HepG2 (cell line): Measurements from ENCODE around the gene IFIT2. TPM values are rescaled to one million over a fixed set of nuclear protein-coding genes. Genes with fewer than 3 reads are reported as not detected.
A peak's percentile ranks its signal among the peaks of the same experiment; 100 is the strongest.

ENCODE experiments used
- BORCS8-MEF2B ChIP-seq: sonication (generic); formaldehyde crosslinking; IDR thresholded peaks from 2 replicates; pipeline ENCODE4 v1.8.0; 2022; ENCODE audit warnings: mild to moderate bottlenecking, missing genetic modification reagents
- FOXP1 ChIP-seq, 2 experiments: fragments of 450-650 bp in 1 of 2; IDR thresholded peaks; 2 replicates each; pipeline ENCODE4 v1.6.1; 2017 to 2018; ENCODE audit warnings: antibody characterized with exemption in 1 of 2
- MAFK ChIP-seq, 2 experiments: IDR thresholded peaks in 1 of 2; conservative IDR thresholded peaks in 1 of 2; 2 replicates each; pipeline ENCODE4 v1.6.1; 2011; ENCODE audit warnings: improper control_type of control experiment in 2 of 2, low read length in 2 of 2
- NFKB2 ChIP-seq: sonication (generic); formaldehyde crosslinking; IDR thresholded peaks from 2 replicates; pipeline ENCODE4 v1.4.0; 2020; ENCODE audit warnings: missing genetic modification reagents, borderline replicate concordance
- SOX13 ChIP-seq, 3 experiments: fragments of 450-650 bp in 1 of 3; sonication (generic) in 1 of 3; formaldehyde crosslinking in 1 of 3; IDR thresholded peaks in 2 of 3; conservative IDR thresholded peaks in 1 of 3; 2 replicates each; pipeline versions ENCODE4 v1.5.0 to v1.6.1; 2016 to 2020; ENCODE audit warnings: antibody characterized with exemption in 1 of 3, mild to moderate bottlenecking in 1 of 3, missing compliant biosample characterization in 1 of 3, missing genetic modification reagents in 1 of 3, moderate library complexity in 1 of 3
- ZBTB20 ChIP-seq: sonication (generic); formaldehyde crosslinking; IDR thresholded peaks from 2 replicates; pipeline ENCODE4 v1.8.1; 2023; ENCODE audit warnings: missing genetic modification reagents, low read depth, mild to moderate bottlenecking, borderline replicate concordance
- ZNF317 ChIP-seq: sonication (generic); formaldehyde crosslinking; IDR thresholded peaks from 2 replicates; pipeline ENCODE4 v1.5.0; 2020; ENCODE audit warnings: mild to moderate bottlenecking, missing genetic modification reagents
- ZNF329 ChIP-seq: sonication (generic); formaldehyde crosslinking; IDR thresholded peaks from 2 replicates; pipeline ENCODE4 v1.9.0; 2021; ENCODE audit warnings: low read depth, mild to moderate bottlenecking, missing genetic modification reagents
- ZNF354B ChIP-seq: sonication (generic); formaldehyde crosslinking; IDR thresholded peaks from 2 replicates; pipeline ENCODE4 v1.8.0; 2022; ENCODE audit warnings: mild to moderate bottlenecking, missing genetic modification reagents
- ZNF546 ChIP-seq: sonication (generic); formaldehyde crosslinking; conservative IDR thresholded peaks from 2 replicates; pipeline ENCODE4 v1.8.1; 2023; ENCODE audit warnings: mild to moderate bottlenecking, missing genetic modification reagents
- ZNF547 ChIP-seq: sonication (generic); formaldehyde crosslinking; IDR thresholded peaks from 2 replicates; pipeline ENCODE4 v1.5.1; 2020; ENCODE audit warnings: mild to moderate bottlenecking, missing genetic modification reagents
- ZNF564 ChIP-seq: sonication (generic); formaldehyde crosslinking; IDR thresholded peaks from 2 replicates; pipeline ENCODE4 v1.8.1; 2023; ENCODE audit warnings: mild to moderate bottlenecking, missing genetic modification reagents
- polyA plus RNA-seq, 8 experiments: library from polyadenylated mRNA; depleted of rRNA in 3 of 8; stranded (reverse) in 7 of 8; unstranded in 1 of 8; fragments of >200 nt; fragmentation: Illumina TruSeq in 4 of 8; extraction: Trizol in 4 of 8; gene quantifications; 2 replicates each; pipeline versions ENCODE4 v1.2.1 to v1.2.3, GENCODE V29; 2011 to 2016; ENCODE audit warnings: low read depth in 4 of 8, missing spikeins in 1 of 8, mixed read lengths in 1 of 8; ENCODE audit not compliant: insufficient read depth in 1 of 8
- total RNA-seq, 5 experiments: library from RNA; depleted of rRNA; stranded (reverse); fragments of >200 nt; fragmentation: Illumina TruSeq; extraction: Trizol; gene quantifications; 2 replicates each; pipeline ENCODE4 v1.2.3, GENCODE V29; 2016; ENCODE audit warnings: low read depth in 1 of 5
- TF ChIP-seq, protein P1 (sequence below): IDR thresholded peaks from 2 replicates; pipeline ENCODE4 v1.6.1; 2016; ENCODE audit warnings: mild to moderate bottlenecking, missing biosample characterization, missing genetic modification reagents
- TF ChIP-seq, protein P2 (sequence below): sonication (generic); formaldehyde crosslinking; IDR thresholded peaks from 2 replicates; pipeline ENCODE4 v1.5.0; 2020; ENCODE audit warnings: mild to moderate bottlenecking, missing genetic modification reagents
- TF ChIP-seq, protein P3 (sequence below): sonication (generic); formaldehyde crosslinking; conservative IDR thresholded peaks from 2 replicates; pipeline ENCODE4 v1.4.0; 2020; ENCODE audit warnings: mild to moderate bottlenecking, missing genetic modification reagents, moderate library complexity
- TF ChIP-seq, protein P4 (sequence below), 2 experiments: sonication (generic) in 1 of 2; formaldehyde crosslinking in 1 of 2; IDR thresholded peaks; 2 replicates each; pipeline versions ENCODE4 v1.4.0 to v1.6.1; 2018 to 2020; ENCODE audit warnings: missing genetic modification reagents in 2 of 2, borderline replicate concordance in 1 of 2, low read depth in 1 of 2, mild to moderate bottlenecking in 1 of 2, missing biosample characterization in 1 of 2
- TF ChIP-seq, protein P5 (sequence below): sonication (generic); formaldehyde crosslinking; IDR thresholded peaks from 2 replicates; pipeline ENCODE4 v1.4.0; 2020; ENCODE audit warnings: missing genetic modification reagents

IFIT2 gene
- total and polyA plus RNA-seq, 2 of the 13 experiments (the other 11 are each of a cell fraction or from before 2014, with no cell fraction given) = 0.04 to 0.15 TPM

DNA sequence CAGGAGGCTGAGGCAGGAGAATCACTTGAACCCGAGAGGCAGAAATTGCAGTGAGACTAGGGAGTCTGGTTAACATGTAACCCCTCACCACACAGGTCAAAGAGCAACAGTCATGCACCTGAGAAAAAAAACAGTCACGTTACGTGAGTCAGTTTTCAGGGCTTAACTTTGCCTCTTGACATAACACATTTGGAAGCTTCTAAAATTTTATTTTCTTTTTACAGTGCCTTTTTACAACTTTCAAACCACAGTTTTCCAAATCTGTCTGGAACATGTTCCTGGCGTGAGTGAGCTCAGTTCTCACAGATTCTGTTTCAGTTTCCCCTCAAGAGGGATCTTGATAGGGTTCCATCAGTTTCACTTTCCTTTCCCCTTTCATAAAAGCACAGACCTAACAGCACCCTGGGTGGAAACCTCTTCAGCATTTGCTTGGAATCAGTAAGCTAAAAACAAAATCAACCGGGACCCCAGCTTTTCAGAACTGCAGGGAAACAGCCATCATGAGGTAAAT is 30.3 kb downstream of the IFIT2 start (continued):
- TF ChIP-seq, protein P1, sequence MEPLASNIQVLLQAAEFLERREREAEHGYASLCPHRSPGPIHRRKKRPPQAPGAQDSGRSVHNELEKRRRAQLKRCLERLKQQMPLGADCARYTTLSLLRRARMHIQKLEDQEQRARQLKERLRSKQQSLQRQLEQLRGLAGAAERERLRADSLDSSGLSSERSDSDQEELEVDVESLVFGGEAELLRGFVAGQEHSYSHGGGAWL (CRISPR knock-in tag) = no peak
- no peak for TF ChIP-seq SOX13 (IDR thresholded peaks at IDR 0.05)
- TF ChIP-seq SOX13 (CRISPR knock-in tag; conservative IDR thresholded peaks at IDR 0.05 in 1 of 2, IDR thresholded peaks at IDR 0.05 in 1 of 2) = peak in 1 of 2 experiments; percentile 60; a peak in 2 of 4 replicates
- TF ChIP-seq ZNF564 (CRISPR knock-in tag) = no peak
- TF ChIP-seq, protein P2, sequence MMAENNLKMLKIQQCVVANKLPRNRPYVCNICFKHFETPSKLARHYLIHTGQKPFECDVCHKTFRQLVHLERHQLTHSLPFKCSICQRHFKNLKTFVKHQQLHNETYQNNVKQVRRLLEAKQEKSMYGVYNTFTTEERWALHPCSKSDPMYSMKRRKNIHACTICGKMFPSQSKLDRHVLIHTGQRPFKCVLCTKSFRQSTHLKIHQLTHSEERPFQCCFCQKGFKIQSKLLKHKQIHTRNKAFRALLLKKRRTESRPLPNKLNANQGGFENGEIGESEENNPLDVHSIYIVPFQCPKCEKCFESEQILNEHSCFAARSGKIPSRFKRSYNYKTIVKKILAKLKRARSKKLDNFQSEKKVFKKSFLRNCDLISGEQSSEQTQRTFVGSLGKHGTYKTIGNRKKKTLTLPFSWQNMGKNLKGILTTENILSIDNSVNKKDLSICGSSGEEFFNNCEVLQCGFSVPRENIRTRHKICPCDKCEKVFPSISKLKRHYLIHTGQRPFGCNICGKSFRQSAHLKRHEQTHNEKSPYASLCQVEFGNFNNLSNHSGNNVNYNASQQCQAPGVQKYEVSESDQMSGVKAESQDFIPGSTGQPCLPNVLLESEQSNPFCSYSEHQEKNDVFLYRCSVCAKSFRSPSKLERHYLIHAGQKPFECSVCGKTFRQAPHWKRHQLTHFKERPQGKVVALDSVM (CRISPR knock-in tag) = peak; percentile 99
- no peak for TF ChIP-seq ZNF547 (CRISPR knock-in tag)
- TF ChIP-seq BORCS8-MEF2B (CRISPR knock-in tag) = no peak; the same call in 1 of the 2 replicates
- TF ChIP-seq, protein P3, sequence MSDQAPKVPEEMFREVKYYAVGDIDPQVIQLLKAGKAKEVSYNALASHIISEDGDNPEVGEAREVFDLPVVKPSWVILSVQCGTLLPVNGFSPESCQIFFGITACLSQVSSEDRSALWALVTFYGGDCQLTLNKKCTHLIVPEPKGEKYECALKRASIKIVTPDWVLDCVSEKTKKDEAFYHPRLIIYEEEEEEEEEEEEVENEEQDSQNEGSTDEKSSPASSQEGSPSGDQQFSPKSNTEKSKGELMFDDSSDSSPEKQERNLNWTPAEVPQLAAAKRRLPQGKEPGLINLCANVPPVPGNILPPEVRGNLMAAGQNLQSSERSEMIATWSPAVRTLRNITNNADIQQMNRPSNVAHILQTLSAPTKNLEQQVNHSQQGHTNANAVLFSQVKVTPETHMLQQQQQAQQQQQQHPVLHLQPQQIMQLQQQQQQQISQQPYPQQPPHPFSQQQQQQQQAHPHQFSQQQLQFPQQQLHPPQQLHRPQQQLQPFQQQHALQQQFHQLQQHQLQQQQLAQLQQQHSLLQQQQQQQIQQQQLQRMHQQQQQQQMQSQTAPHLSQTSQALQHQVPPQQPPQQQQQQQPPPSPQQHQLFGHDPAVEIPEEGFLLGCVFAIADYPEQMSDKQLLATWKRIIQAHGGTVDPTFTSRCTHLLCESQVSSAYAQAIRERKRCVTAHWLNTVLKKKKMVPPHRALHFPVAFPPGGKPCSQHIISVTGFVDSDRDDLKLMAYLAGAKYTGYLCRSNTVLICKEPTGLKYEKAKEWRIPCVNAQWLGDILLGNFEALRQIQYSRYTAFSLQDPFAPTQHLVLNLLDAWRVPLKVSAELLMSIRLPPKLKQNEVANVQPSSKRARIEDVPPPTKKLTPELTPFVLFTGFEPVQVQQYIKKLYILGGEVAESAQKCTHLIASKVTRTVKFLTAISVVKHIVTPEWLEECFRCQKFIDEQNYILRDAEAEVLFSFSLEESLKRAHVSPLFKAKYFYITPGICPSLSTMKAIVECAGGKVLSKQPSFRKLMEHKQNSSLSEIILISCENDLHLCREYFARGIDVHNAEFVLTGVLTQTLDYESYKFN (CRISPR knock-in tag) = peak; percentile 78
- no peak for TF ChIP-seq ZNF546 (CRISPR knock-in tag)
- TF ChIP-seq, protein P4, sequence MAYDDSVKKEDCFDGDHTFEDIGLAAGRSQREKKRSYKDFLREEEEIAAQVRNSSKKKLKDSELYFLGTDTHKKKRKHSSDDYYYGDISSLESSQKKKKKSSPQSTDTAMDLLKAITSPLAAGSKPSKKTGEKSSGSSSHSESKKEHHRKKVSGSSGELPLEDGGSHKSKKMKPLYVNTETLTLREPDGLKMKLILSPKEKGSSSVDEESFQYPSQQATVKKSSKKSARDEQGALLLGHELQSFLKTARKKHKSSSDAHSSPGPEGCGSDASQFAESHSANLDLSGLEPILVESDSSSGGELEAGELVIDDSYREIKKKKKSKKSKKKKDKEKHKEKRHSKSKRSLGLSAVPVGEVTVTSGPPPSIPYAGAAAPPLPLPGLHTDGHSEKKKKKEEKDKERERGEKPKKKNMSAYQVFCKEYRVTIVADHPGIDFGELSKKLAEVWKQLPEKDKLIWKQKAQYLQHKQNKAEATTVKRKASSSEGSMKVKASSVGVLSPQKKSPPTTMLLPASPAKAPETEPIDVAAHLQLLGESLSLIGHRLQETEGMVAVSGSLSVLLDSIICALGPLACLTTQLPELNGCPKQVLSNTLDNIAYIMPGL (CRISPR knock-in tag; IDR thresholded peaks at IDR 0.05; ENCODE audit: borderline replicate concordance in 1 of 2, low read depth in 1 of 2) = peak in 1 of 2 experiments; percentile 14; a peak in 1 of 4 replicates
- no peak for TF ChIP-seq MAFK (conservative IDR thresholded peaks at IDR 0.05 in 1 of 2, IDR thresholded peaks at IDR 0.05 in 1 of 2; ENCODE audit: low read length in 2 of 2)
- TF ChIP-seq, protein P5, sequence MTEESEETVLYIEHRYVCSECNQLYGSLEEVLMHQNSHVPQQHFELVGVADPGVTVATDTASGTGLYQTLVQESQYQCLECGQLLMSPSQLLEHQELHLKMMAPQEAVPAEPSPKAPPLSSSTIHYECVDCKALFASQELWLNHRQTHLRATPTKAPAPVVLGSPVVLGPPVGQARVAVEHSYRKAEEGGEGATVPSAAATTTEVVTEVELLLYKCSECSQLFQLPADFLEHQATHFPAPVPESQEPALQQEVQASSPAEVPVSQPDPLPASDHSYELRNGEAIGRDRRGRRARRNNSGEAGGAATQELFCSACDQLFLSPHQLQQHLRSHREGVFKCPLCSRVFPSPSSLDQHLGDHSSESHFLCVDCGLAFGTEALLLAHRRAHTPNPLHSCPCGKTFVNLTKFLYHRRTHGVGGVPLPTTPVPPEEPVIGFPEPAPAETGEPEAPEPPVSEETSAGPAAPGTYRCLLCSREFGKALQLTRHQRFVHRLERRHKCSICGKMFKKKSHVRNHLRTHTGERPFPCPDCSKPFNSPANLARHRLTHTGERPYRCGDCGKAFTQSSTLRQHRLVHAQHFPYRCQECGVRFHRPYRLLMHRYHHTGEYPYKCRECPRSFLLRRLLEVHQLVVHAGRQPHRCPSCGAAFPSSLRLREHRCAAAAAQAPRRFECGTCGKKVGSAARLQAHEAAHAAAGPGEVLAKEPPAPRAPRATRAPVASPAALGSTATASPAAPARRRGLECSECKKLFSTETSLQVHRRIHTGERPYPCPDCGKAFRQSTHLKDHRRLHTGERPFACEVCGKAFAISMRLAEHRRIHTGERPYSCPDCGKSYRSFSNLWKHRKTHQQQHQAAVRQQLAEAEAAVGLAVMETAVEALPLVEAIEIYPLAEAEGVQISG (CRISPR knock-in tag) = 0 out of 2 replicates have a peak, but pooled peaks have one; percentile 18
- 0 out of 2 replicates have a peak, but pooled peaks have one; percentile 39 for TF ChIP-seq ZNF354B (CRISPR knock-in tag)
- peak; percentile 31; the same call in 1 of the 2 replicates for TF ChIP-seq ZNF317 (CRISPR knock-in tag)
- no peak for TF ChIP-seq ZNF329
- TF ChIP-seq ZBTB20 (CRISPR knock-in tag) = peak; percentile 49; the same call in 1 of the 2 replicates
- TF ChIP-seq FOXP1 (IDR thresholded peaks at IDR 0.05) = no peak
- no peak for TF ChIP-seq FOXP1 (CRISPR knock-in tag; IDR thresholded peaks at IDR 0.05)
- TF ChIP-seq NFKB2 = no peak
